ENCODE results near the gene SNX19.

SNX19 gene

DNA sequence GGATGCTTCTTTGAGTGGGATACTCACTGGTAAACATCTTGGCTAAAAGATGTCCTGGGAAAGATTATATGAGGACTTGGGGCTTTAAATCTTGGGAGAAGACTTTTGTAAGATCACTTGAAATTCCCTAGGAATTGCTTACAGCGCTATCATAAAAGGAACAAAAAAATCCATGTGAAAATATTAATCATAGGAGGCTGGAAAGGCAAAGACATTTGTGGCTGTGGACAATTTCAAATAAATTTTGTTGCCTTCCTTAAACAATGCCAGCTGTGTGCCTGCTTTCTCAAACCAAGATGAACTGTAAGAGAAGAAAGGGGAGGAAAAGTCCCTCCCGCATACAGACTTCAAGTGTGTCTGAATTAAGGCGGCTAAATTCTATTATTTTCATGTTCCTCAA lies 75.6 kb downstream of the SNX19 start:
- no peak overlapping the region for H3K27ac ChIP-seq
- TF ChIP-seq ZFX (IDR thresholded peaks at IDR 0.05; ENCODE audit: borderline replicate concordance), result no peak
- TF ChIP-seq, protein P1, sequence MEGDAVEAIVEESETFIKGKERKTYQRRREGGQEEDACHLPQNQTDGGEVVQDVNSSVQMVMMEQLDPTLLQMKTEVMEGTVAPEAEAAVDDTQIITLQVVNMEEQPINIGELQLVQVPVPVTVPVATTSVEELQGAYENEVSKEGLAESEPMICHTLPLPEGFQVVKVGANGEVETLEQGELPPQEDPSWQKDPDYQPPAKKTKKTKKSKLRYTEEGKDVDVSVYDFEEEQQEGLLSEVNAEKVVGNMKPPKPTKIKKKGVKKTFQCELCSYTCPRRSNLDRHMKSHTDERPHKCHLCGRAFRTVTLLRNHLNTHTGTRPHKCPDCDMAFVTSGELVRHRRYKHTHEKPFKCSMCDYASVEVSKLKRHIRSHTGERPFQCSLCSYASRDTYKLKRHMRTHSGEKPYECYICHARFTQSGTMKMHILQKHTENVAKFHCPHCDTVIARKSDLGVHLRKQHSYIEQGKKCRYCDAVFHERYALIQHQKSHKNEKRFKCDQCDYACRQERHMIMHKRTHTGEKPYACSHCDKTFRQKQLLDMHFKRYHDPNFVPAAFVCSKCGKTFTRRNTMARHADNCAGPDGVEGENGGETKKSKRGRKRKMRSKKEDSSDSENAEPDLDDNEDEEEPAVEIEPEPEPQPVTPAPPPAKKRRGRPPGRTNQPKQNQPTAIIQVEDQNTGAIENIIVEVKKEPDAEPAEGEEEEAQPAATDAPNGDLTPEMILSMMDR (IDR thresholded peaks at IDR 0.05), result no peak

DNA sequence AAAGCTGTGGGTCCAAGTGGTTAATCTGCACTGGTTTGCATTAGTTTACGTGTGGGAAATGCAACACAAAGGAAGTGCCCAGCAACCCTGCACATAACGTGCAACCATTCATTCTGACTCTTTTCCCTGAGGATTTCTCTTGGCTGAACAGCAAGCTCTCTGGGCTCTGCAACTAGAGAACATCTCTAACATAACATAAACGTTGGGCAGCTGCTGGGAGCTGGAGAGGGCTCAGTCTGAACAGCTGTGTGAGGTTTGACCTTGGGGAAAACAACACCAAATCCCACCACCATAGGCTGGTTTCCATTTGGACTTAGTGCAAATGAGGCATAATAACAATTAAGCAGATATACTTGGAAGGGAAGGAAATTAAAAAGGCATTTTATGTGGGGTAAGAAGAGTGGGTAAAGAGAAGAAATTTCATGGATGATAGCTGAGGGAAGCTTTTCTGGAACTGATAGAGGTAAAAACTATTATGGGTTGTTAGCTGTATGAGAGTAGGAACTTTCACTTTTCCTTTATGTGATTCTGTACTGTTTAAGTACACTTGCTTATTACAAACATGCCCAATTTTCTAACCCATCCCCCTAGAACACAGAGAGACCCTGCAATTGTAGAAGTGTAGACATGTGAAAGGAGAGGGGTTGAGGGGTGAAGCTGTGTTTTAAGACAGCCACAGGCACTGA lies 76.2 kb downstream of the SNX19 start:
- H3K27ac ChIP-seq, result no peak overlapping the region
- TF ChIP-seq ZFX (IDR thresholded peaks at IDR 0.05; ENCODE audit: borderline replicate concordance), result no peak
- TF ChIP-seq, protein P1 (IDR thresholded peaks at IDR 0.05), result no peak

DNA sequence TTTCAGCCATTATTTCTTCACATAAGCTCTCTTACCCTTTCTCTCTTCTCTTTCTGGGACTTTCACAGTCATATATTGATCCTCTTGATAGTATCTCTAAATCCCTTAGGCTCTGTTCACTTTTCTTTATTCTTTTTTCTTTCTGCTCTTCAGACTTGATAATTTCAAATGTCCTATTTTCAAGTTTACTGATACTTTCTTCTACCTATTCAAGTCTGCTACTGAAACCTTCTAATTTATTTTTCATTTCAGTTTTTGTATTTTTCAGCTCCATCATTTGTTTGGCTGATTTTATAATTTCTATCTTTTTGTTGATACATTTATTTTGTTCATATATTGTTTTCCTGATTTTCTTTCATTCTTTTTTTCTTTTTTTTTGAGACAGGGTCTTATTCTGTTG lies 79.1 kb downstream of the SNX19 start:
- TF ChIP-seq, protein P1 (IDR thresholded peaks at IDR 0.05), result no peak
- TF ChIP-seq ZFX (IDR thresholded peaks at IDR 0.05; ENCODE audit: borderline replicate concordance), result no peak
- H3K27ac ChIP-seq, result no peak overlapping the region

DNA sequence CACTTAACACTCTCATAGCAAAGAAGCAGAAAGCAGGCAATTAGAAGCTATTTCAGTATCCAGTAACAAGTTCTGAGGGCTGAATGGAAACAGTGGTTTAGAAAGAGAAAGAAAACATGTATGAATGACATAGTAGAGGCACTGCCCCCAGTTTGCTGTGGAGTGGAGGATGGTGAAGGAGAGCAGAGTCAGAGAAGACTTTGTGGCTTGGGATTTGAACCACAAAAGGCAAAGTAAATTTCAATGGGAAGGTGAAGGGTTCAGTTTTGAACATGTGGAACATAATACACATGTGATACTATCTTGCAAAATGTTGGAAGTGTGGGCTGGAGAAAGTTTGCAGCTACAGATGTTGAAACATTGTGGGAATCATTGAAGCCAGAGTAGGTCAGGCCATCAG lies 81.4 kb downstream of the SNX19 start:
- TF ChIP-seq, protein P1 (IDR thresholded peaks at IDR 0.05), result no peak
- TF ChIP-seq ZFX (IDR thresholded peaks at IDR 0.05; ENCODE audit: borderline replicate concordance), result no peak
- no peak overlapping the region for H3K27ac ChIP-seq

GRCh38 chr11:130832566-130833425 lies 83.5 kb downstream of the SNX19 start:
- H3K27ac ChIP-seq, result no peak overlapping the region
- TF ChIP-seq, protein P1 (IDR thresholded peaks at IDR 0.05), result no peak
- TF ChIP-seq ZFX (IDR thresholded peaks at IDR 0.05; ENCODE audit: borderline replicate concordance), result no peak

DNA sequence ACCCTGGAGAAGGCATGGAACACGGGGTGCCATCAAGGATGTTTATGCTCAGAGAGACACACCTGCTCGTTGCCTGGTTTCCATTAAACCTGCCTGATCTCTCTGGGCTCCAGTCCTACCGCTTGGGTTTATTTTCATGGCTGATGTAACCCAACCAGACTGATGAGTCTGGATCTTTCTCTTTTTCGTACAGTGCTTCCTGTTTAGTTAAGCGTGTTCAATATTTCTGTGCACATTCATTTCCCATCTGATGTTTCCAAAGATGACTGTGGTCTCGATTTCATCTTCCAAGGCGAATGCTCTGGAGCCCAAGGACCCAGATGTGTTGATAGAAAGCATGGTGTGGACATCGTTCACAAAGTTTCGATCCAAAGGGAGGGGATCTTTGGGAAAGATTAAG lies 84.3 kb downstream of the SNX19 start:
- no peak for TF ChIP-seq ZFX (IDR thresholded peaks at IDR 0.05; ENCODE audit: borderline replicate concordance)
- TF ChIP-seq, protein P1 (IDR thresholded peaks at IDR 0.05), result no peak

GRCh38 chr11:130831506-130831905 lies 84.8 kb downstream of the SNX19 start:
- H3K27ac ChIP-seq, result no peak overlapping the region
- TF ChIP-seq ZFX (IDR thresholded peaks at IDR 0.05; ENCODE audit: borderline replicate concordance), result no peak
- TF ChIP-seq, protein P1 (IDR thresholded peaks at IDR 0.05), result no peak

More for the DNA sequence above, 84.3 kb downstream of the SNX19 start:
- H3K27ac ChIP-seq, result no peak overlapping the region
